Astrocyte of the spinal cord (primary cell): ENCODE data around the gene ESYT2.

ENCODE experiments used
- DNase-seq: peaks from one replicate; pipeline ENCODE4 v3.0.0; 2011; ENCODE audit warnings: low read depth, low spot score
- H3K4me3 ChIP-seq: 2 replicates; pipeline ENCODE4 v1.5.1; 2011; ENCODE audit warnings: low read depth, mild to moderate bottlenecking, low read length, moderate library complexity
- in situ Hi-C: cut with HindIII; loops from 2 replicates; pipeline ENCODE4 v1.10.0; 2017; ENCODE audit warnings: low sequenced_read_pairs
- TF ChIP-seq, protein P1 (sequence below): IDR thresholded peaks from 2 replicates; pipeline ENCODE4 v1.5.1; 2012; ENCODE audit warnings: low read depth, mild to moderate bottlenecking, low read length, inconsistent platforms

The ESYT2 gene

DNA sequence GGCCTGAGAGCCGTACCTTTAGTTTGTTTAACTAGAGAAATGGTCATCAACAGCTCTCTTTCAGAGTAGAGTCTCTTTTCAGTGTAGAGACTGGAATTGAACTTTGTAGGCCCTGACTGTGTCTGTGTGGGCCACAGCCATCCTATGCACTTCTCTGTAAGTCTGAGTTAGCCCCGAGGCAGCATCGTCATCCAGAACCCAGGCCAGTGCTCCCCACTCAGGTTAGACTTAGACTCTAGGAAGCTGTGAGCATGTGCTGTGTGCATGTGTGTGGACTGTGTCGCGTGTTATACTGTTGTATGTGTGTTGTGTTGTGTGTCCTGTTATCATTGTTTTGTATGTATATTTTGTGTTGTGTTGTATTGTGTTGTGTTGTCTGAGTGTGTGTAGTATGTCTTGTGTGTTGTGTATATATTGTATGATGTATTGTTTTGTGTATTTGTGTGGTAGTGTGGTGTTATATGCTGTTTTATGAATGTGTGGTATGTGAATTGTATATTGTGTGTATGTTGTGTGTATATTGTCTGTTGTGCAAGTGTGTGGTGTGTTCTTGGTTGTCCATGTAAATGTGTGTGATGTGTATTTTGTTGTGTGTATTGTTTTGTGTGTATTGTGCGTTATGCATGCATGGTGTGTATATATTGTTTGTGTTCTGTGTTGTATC, 106.6 kb downstream of the ESYT2 start:
- TF ChIP-seq, protein P1, sequence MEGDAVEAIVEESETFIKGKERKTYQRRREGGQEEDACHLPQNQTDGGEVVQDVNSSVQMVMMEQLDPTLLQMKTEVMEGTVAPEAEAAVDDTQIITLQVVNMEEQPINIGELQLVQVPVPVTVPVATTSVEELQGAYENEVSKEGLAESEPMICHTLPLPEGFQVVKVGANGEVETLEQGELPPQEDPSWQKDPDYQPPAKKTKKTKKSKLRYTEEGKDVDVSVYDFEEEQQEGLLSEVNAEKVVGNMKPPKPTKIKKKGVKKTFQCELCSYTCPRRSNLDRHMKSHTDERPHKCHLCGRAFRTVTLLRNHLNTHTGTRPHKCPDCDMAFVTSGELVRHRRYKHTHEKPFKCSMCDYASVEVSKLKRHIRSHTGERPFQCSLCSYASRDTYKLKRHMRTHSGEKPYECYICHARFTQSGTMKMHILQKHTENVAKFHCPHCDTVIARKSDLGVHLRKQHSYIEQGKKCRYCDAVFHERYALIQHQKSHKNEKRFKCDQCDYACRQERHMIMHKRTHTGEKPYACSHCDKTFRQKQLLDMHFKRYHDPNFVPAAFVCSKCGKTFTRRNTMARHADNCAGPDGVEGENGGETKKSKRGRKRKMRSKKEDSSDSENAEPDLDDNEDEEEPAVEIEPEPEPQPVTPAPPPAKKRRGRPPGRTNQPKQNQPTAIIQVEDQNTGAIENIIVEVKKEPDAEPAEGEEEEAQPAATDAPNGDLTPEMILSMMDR = no peak
- no peak for DNase-seq
- in situ Hi-C loops = no loop called here
- H3K4me3 ChIP-seq = no peak overlapping the region

DNA sequence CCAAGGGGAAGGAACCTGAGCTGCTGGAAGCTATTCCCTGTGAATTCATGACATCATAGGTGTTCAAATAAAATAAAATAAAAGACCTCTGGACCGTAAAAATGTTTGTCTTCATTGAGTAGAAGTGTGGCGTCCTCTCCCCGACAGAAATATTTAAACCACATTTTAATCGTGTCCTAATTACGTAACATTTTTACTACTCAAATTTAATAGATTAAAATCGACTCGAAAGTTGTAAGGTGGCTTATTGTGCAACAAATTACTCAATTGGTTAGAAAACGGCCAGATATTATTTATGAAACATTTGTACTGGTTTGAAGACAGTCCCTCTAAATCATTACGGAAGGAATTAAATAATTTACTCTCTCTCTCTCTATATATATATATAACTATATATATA, 109.2 kb downstream of the ESYT2 start:
- no peak for DNase-seq
- in situ Hi-C loops = no loop called here
- H3K4me3 ChIP-seq = no peak overlapping the region
- TF ChIP-seq, protein P1 = no peak

DNA sequence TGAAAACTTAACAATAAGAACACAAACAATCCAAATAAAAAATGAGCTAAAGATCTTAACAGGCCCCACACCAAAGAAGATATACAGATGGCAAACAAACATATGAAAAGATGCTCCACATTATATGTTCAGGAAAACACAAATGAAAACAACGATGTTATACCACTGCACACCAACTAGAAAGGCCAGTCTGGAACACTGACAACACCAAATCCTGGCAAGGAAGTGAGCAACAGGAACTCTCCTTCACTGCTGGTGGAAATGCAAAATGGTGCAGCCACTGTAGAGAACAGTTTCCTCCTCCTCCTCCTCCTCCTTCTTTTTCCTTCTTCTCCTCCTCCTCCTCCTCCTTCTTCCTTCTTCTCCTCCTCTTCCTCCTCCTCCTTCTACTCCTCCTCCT, 112.5 kb downstream of the ESYT2 start:
- in situ Hi-C loops = no loop called here
- TF ChIP-seq, protein P1 = no peak
- no peak overlapping the region for H3K4me3 ChIP-seq
- no peak for DNase-seq

DNA sequence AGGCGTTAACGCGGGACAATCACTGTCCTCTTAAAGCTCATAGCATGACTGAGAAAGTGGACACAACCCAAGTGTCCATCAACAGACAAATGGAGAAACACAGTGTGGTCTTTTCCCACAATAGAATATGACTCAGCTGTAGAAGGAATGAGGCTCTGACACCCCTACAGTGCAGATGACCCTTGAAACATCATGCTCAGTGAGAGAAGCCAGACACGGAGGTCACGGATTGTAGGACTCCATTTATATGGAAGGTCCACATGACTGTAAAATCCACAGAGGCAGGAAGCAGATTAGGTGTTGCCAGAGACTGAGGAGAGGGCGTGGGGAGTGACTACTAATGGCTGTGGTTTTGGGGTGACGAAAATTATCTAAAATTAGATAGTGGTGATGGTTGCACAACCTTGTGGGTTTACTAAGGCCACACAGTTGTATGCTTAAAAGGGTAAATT, 118.6 kb downstream of the ESYT2 start:
- TF ChIP-seq, protein P1 = no peak
- peak; percentile 75 for DNase-seq
- in situ Hi-C loops = no loop called here
- H3K4me3 ChIP-seq = no peak overlapping the region

DNA sequence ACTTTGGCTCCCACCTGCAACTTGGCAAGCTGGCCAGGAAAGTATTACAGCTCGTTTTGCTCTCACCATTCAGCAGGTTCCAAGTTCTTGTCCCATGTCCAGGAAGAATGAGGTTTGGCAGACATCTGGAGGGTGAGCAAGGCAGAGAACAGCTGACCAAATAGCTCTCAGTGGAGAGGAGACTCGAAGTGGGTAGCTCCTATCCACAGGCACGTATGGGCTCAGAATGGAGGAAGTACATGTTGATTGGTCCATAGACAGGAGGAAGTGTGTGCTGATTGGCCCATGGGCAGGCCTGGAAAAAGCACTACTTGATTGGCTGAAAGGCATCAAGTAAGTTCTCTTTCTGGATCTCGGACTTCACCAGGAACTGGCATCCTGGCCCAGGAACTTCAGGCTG, 121.7 kb downstream of the ESYT2 start:
- TF ChIP-seq, protein P1 = no peak
- no peak overlapping the region for H3K4me3 ChIP-seq
- in situ Hi-C loops = no loop called here
- DNase-seq = no peak

DNA sequence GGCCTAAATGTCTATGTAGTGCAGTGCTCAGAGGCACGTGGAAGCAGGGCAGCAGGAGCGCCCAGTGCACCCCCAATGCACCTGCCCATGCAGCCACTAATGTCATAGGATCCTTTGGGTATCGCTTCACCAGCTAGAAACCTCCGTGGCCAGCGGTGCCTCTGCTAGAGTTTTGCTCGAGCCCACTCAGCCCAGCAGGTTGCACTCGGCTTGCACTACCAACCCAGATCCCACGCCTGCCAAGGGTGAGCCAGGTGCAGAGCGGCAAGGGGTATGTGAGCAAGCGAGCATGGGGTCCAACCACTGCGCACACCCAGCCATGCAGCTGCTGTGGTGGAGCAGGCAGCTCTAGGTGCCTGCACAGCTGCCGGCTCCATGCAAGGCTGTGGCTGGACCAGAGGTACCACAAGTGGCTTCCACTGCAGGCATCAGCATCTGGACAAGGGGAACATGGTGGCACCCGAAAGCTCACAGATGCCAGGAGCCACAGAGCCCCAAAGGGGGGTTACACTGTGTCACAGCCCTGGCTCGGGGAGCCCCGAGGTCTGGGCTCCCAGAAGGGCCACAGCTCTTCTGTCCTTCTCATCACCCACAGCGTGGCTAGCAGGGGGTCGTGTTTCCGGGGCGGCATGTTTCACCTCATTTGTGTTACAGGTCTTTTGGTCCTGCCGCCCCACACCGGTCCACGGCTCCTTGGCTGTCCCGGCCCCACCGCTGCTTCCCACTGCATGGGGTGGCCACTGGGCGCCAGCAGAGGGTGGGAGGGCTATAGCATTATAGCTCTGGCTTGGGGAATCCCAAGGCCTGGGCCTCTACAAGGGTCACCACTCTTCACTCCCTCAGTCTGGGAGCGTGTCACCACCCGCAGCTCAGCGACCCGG, 122.4 kb downstream of the ESYT2 start:
- H3K4me3 ChIP-seq = no peak overlapping the region

More for the DNA sequence above, 122.4 kb downstream of the ESYT2 start:
- in situ Hi-C loops = no loop called here
- TF ChIP-seq, protein P1 = no peak
- no peak for DNase-seq
